Activated effector memory CD4-positive, alpha-beta T cell treated with Interleukin-2 at 50 U/mL for 16 hours (primary cell): ENCODE measurements around the gene LHFPL6.

Experiments used
- DNase-seq: peaks from one replicate; pipeline ENCODE4 v3.0.0-alpha.2; 2020

The LHFPL6 gene

GRCh38 chr13:39509616-39510315, 93.2 kb downstream of the LHFPL6 start:
- DNase-seq: no peak

DNA sequence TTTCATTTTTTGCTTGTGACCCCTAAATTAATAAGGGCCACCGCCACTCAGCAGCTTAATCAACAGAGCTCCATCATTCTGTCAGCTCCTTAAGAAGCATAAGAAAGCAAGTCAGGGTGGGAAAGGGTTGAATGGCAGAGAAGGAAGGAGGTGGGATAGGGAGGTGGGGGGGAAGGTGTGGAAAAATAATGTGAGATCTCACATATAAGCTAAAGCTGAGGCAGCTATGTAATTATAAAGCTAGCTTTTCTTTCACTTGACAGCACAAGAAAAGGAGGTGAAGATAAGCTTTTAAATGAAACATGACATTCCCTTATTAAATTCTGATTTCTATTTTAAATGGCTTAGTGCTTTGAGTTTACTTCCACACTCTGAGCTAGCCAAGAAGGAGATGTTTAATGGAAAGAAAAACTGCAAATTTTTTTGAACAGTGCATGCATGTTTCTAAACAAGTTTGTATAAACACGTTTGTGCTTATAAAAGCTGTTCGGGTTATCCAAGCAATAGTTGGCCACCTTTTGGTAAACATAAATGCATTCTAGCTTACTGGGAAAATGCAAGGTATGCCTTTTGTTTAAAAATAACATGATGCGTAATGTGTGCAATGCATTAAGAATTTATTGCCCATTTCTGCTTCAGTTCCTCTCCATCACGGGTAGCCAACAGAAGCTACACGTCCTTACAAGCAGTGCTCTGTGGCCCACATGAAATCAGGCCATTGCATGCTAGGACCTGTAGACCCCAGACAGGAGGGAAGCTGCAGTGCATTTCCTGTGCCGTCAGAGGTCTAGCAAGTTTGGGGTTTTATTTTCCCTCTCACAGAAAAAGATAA, 96.2 kb downstream of the LHFPL6 start:
- DNase-seq: no peak

GRCh38 chr13:39505151-39505550, 97.8 kb downstream of the LHFPL6 start:
- no peak for DNase-seq

- DNase-seq: no peak
Observed at GRCh38 chr13:39503048-39503447, 99.9 kb downstream of the LHFPL6 start.

- no peak for DNase-seq
Observed at GRCh38 chr13:39501702-39502324, 101.2 kb downstream of the LHFPL6 start.

DNA sequence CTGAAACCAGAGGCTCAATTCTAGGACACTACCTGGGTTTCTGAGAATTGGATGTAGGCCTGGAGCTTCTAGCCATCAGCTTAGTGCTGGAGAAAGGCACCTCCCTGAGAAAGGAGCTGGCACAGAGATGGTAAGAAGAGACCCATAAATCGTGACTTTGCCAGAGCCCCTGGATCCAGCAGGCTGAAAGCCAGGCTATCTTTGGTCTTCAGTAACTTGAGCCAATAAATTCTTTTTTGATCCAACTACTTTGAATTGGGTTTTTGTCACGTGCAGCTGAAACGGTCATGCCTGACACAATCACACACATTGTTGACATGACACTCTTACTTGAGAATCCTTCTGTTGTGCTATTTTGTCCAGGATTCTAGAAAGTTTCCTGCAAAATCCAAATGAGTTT, 103.4 kb downstream of the LHFPL6 start:
- DNase-seq: no peak

GRCh38 chr13:39498471-39499114, 104.4 kb downstream of the LHFPL6 start:
- DNase-seq: no peak

DNA sequence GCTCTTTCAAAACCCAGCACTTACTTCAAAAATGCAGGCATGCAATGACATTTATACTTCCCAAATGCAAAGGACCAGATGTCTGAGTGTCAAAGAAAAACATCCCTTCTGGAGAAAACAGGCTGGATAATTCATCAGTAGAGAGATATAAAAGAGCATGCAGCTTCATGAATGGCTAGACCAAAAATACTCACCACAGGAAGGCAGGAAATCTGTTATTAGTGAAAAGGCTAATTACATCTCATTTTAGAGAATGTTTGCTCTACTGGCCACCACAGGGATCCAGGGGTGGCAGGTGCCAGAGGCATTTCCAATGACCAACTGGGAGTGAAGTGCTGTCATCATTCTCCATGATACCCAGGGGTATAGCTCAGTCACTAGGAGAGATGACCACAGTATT, 106.5 kb downstream of the LHFPL6 start:
- DNase-seq: no peak

GRCh38 chr13:39494633-39495032, 108.4 kb downstream of the LHFPL6 start:
- no peak for DNase-seq

DNA sequence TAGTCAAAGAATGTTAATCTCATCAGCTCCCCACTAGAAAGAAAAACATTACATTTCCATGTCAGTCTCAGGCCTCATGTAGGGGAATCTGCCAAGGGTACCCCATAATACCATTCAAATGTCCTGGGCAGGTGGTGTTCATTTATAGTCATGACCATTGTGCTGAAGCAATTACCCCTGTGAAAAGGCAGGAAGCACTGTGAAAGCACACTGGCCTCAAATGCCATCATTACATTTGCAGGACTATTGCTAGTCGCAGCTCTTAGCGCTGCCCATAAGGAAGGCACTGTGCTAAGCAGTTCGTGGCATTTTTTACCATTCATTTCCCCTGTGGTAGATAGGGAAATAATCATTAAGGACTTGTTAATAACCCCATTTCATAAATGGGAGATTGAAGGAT, 109.0 kb downstream of the LHFPL6 start:
- DNase-seq: no peak

DNA sequence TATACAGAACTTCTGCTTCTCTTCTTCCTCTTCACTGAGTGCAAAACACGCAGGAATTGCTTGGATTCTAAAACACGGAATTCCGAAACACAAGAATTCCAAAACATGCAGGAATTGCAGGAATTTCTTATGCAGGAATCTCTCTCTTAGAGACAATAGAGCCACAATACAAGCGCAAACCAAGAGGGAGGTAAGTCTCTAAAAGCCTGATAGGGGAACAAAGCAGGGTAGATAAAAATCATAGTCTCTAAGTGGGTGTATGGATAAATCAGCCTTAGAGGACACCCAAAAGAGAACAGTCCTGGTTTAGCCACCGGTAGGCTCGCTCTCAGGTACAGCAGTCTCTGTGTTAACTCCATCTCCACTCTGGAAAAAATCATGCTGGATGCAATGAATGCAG, 112.9 kb downstream of the LHFPL6 start:
- DNase-seq: no peak

DNA sequence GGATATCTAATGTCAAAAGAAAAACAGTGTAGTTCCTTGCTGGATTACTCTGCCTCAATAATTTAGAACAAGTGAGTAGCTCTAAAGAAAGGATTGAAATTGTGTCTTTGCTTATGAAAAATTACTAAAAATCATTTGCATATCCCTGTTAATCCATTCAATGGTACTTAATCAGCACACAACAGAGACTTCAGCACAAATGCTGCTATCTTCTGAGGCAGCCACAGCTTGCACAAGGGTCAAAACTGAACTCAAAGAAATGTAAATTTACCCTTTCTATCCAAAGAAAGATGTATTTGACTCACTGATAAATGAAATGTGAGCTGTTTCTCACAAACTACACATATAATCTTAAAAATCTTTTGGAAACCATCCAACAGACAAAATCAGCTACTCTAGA, 116.2 kb downstream of the LHFPL6 start:
- DNase-seq: no peak

DNA sequence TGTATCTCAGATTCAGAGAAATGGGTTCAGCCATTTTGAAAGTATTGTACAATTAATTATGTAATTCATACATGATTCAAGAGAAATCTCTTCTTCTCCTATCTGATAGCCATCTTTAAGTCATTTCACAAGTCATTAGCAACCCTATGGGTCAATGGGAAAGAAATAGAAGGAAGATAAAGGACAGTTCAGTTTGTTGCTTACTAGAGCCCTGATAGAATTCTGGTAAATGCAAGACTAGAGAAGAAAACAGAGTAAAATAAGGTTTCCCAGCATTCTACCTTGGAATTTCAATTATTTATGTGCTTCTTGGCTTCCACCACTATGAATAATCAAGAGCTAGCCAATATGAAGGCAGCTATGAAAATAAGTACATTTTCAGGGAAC, 117.7 kb downstream of the LHFPL6 start:
- DNase-seq: no peak

GRCh38 chr13:39484506-39485313, 118.3 kb downstream of the LHFPL6 start:
- DNase-seq: no peak

GRCh38 chr13:39483326-39483725, 119.7 kb downstream of the LHFPL6 start:
- DNase-seq: no peak

DNA sequence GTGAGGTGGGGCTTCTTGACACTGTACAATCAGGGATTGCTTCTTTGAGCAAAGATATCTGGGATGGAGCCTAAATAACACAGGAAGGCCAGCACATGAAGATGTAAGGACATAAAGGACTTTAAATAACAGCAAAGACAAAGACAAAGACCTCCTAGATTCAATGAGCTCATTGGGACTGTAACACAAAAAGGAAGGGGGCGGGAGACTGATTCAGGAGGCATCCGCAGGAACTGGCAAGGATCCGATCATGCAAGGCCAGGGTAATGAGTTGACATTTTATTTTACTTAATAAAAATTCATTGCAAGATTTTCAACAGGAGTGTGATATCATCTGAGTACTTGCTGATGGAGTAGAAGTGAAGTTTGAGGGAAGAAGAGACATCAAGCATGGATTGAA, 121.5 kb downstream of the LHFPL6 start:
- no peak for DNase-seq

DNA sequence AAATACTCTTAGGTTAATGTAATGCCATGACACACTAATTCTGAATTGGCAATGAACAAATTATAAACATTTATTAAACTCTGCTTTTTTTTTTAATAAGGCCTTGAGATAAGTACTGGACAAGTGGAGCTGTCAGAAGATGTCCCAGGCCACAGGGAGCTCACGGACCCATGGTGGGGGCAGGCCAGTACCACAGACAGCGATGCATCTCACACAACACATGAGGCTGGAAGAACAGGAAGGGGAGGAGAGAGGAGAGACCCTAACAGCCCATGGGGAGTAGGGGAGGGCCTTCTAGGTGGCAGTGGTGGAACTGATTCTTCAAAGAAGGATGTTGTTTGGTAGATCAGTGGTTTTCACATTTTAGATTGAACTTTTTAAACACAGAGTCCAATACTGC, 128.4 kb downstream of the LHFPL6 start:
- no peak for DNase-seq

DNA sequence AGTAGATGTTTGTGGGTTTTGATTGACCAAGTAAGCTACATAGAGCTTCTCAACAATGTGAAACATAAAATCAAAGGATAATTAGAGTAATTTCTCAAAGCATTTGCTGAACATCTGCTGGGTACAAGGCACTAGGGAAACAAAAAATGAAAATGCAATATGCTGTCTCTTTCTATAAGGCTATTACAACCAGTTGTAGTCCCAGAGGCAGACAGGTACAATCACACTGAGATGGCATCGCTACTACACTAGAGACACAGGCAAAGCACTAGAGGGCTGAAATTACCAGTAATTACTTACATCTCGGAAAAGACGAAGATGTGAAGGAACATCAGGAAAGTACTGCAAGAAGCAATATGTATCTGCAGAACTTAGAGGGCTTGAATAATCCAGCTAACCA, 133.3 kb downstream of the LHFPL6 start:
- no peak for DNase-seq

GRCh38 chr13:39468306-39468705, 134.7 kb downstream of the LHFPL6 start:
- no peak for DNase-seq

DNA sequence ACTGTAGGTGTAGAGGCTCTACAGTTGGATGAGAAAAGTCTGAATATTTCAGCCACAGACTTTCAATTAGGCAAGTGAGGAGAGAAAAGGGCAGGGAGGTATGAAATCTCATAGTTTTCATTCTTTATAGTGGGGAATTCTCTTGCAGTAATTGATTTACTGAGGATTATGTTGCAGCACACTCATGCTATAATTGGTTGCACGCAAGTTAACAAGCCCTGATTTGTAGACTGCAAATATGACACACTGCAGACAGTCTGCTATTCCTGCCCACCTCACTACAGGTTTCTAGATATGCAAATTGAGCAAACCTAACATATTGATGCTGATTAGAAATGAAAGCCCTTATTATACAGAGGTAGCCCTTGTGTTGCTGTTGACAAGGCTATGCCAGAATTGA, 139.4 kb downstream of the LHFPL6 start:
- no peak for DNase-seq

DNA sequence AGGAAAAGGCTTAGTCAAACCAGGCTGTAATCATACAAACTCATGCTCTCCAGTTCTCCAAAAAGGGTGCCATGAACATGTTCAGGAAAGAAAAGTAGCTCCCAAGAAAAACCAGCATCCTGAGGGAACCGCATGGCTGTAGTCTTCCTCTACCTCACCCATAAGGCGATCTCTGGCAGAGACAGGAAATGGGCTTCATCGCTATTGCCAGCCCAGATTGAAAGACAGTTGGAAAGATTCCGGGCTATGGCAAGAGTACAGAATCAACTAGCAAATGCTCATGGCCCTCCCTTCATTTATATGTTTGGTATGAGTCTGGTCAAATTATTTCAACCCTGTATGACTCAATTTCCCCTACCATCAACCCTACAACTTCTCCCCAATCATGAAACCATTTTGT, 140.1 kb downstream of the LHFPL6 start:
- DNase-seq: no peak

GRCh38 chr13:39462428-39462827, 140.6 kb downstream of the LHFPL6 start:
- no peak for DNase-seq
